NCI-H82 treated with DMSO at 0.1 percent for 48 hours (cell line): Measurements from ENCODE around the gene NCAPG.
A peak's percentile ranks its signal among the peaks of the same experiment; 100 is the strongest.
"Not testable (repeated sequence)": the region's sequence is repeated elsewhere in the genome, so short reads cannot be mapped to it uniquely, and the experiment has no call there.

Experiments
- DNase-seq: peaks from one replicate; lab custom pipeline; 2025; ENCODE audit not compliant: unreplicated experiment; lab: John Stamatoyannopoulos, UW

Gene NCAPG

GRCh38 chr4:17794730-17795129 lies 16.0 kb upstream of the NCAPG start:
- DNase-seq: no peak

- DNase-seq: no peak
Measured at GRCh38 chr4:17797808-17798207, 13.0 kb upstream of the NCAPG start.

- no peak for DNase-seq
Measured at GRCh38 chr4:17805580-17806155, 5.1 kb upstream of the NCAPG start.

- DNase-seq: no peak
Measured at GRCh38 chr4:17807446-17807845, 3.3 kb upstream of the NCAPG start.

- DNase-seq: no peak
Measured at GRCh38 chr4:17809667-17810066, 1.1 kb upstream of the NCAPG start.

- no peak for DNase-seq
Measured at GRCh38 chr4:17811078-17811603, 362 bp downstream of the NCAPG start.

GRCh38 chr4:17812125-17812524 lies 1.3 kb downstream of the NCAPG start:
- DNase-seq: no peak

GRCh38 chr4:17812801-17813200 lies 2.0 kb downstream of the NCAPG start:
- no peak for DNase-seq

- no peak for DNase-seq
Measured at GRCh38 chr4:17814140-17814539, 3.4 kb downstream of the NCAPG start.

- no peak for DNase-seq
Measured at GRCh38 chr4:17816142-17816541, 5.4 kb downstream of the NCAPG start.

GRCh38 chr4:17817027-17817426 lies 6.2 kb downstream of the NCAPG start:
- DNase-seq: no peak

GRCh38 chr4:17823871-17824669 lies 13.3 kb downstream of the NCAPG start:
- no peak for DNase-seq

GRCh38 chr4:17846266-17846665 lies 35.5 kb downstream of the NCAPG start:
- no peak for DNase-seq

- not testable (repeated sequence) for DNase-seq
Measured at GRCh38 chr4:17850295-17850694, 39.5 kb downstream of the NCAPG start.

GRCh38 chr4:17851959-17852358 lies 41.2 kb downstream of the NCAPG start:
- DNase-seq: no peak

- DNase-seq: peak; percentile 48
Measured at GRCh38 chr4:17854036-17854435, 43.3 kb downstream of the NCAPG start.

- DNase-seq: no peak
Measured at GRCh38 chr4:17859793-17860406, 49.1 kb downstream of the NCAPG start.

GRCh38 chr4:17861906-17862305 lies 51.1 kb downstream of the NCAPG start:
- DNase-seq: not testable (repeated sequence)

GRCh38 chr4:17865866-17866363 lies 55.1 kb downstream of the NCAPG start:
- DNase-seq: no peak

- DNase-seq: no peak
Measured at GRCh38 chr4:17866810-17867209, 56.0 kb downstream of the NCAPG start.

- DNase-seq: no peak
Measured at GRCh38 chr4:17867276-17867675, 56.5 kb downstream of the NCAPG start.

GRCh38 chr4:17869327-17869726 lies 58.5 kb downstream of the NCAPG start:
- no peak for DNase-seq
